Measurements from ENCODE around the gene PIK3IP1.

The PIK3IP1 gene

GRCh38 chr22:31235081-31235480 lies 57.2 kb downstream of the PIK3IP1 start:
- no peak overlapping the region for H3K27ac ChIP-seq
- TF ChIP-seq CTCF (conservative IDR thresholded peaks at IDR 0.05) = no peak

- no peak for TF ChIP-seq CTCF (conservative IDR thresholded peaks at IDR 0.05)
- no peak overlapping the region for H3K27ac ChIP-seq
Measured at GRCh38 chr22:31233001-31233400, 59.3 kb downstream of the PIK3IP1 start.

All from VCaP (cell line).